H1 (cell line): ENCODE measurements around the gene CASQ1. TPM values are rescaled to one million over a fixed set of nuclear protein-coding genes. Genes with fewer than 3 reads are reported as not detected.

Experiments
- CTCF ChIA-PET: fragments of 300-600 bp; sonication (Branson Sonifier 250); formaldehyde crosslinking; loops from one replicate; lab custom pipeline; 2021; ENCODE audit not compliant: partially characterized antibody; lab: Charles Lee
- POLR2A ChIA-PET: fragments of 300-600 bp; sonication (Branson Sonifier 250); formaldehyde crosslinking; loops from one replicate; lab custom pipeline; 2021; ENCODE audit warnings: inconsistent platforms; ENCODE audit not compliant: partially characterized antibody; lab: Charles Lee
- DNase-seq, 2 experiments: peaks; one replicate each; pipeline versions ENCODE4 v3.0.0 to v3.0.0-alpha.2; 2010 to 2022; ENCODE audit warnings: low spot score in 2 of 2, low read depth in 1 of 2, mixed read lengths in 1 of 2
- FAIRE-seq: peaks from 2 replicates; lab custom pipeline; 2011; peaks lifted over from hg19 to GRCh38; lab: Jason Lieb, UNC
- H2AFZ ChIP-seq: 2 replicates; pipeline ENCODE4 v1.8.1; 2012; ENCODE audit warnings: low read length, inconsistent platforms
- H2AK5ac ChIP-seq: 2 replicates; pipeline ENCODE4 v1.6.1; 2013; ENCODE audit warnings: low read depth, low read length
- H2BK120ac ChIP-seq: replicated peaks from 2 replicates; pipeline ENCODE3; 2013; ENCODE audit warnings: low read depth, low read length, inconsistent platforms
- H2BK12ac ChIP-seq: 2 replicates; pipeline ENCODE4 v1.6.1; 2013; ENCODE audit warnings: low read depth, low read length
- H2BK15ac ChIP-seq: 2 replicates; pipeline ENCODE4 v1.6.1; 2013; ENCODE audit warnings: low read length
- H2BK20ac ChIP-seq: 2 replicates; pipeline ENCODE4 v1.6.1; 2013; ENCODE audit warnings: low read length
- H2BK5ac ChIP-seq: 2 replicates; pipeline ENCODE4 v1.6.1; 2013; ENCODE audit warnings: low read depth, low read length
- H3K14ac ChIP-seq: 2 replicates; pipeline ENCODE4 v1.6.1; 2013; ENCODE audit warnings: inconsistent platforms; ENCODE audit not compliant: insufficient read length
- H3K18ac ChIP-seq: 2 replicates; pipeline ENCODE4 v1.6.1; 2013; ENCODE audit warnings: low read length; ENCODE audit errors: extremely low read depth
- H3K23ac ChIP-seq: 2 replicates; pipeline ENCODE4 v1.6.1; 2013; ENCODE audit warnings: inconsistent platforms; ENCODE audit not compliant: insufficient read length
- H3K23me2 ChIP-seq: 2 replicates; pipeline ENCODE4 v1.6.1; 2013; ENCODE audit warnings: low read depth, low read length
- H3K27ac ChIP-seq: 2 replicates; pipeline ENCODE4 v1.6.1; 2011; ENCODE audit warnings: low read depth, low read length, inconsistent platforms
- H3K27me3 ChIP-seq, 4 experiments: replicated peaks in 1 of 4; 1 replicate in 1 of 4; 2 replicates in 3 of 4; pipeline versions ENCODE4 v1.6.1 to v1.8.1; 2011 to 2013; ENCODE audit warnings: low read length in 3 of 4, mild to moderate bottlenecking in 3 of 4, inconsistent platforms in 2 of 4, mixed read lengths in 2 of 4, moderate library complexity in 1 of 4; ENCODE audit not compliant: control insufficient read depth in 3 of 4, insufficient read depth in 3 of 4; ENCODE audit errors: extremely low read depth in 1 of 4
- H3K36me3 ChIP-seq, 4 experiments: 2 replicates each; pipeline versions ENCODE4 v1.6.1 to v1.8.1; 2011 to 2013; ENCODE audit warnings: mild to moderate bottlenecking in 4 of 4, low read length in 3 of 4, moderate library complexity in 2 of 4, control low read depth in 1 of 4, inconsistent platforms in 1 of 4; ENCODE audit not compliant: insufficient read depth in 4 of 4, control insufficient read depth in 2 of 4
- H3K4ac ChIP-seq: replicated peaks from 2 replicates; pipeline ENCODE3; 2013; ENCODE audit warnings: low read length, low read depth, mixed read lengths, inconsistent platforms; ENCODE audit not compliant: insufficient read length
- H3K4me1 ChIP-seq, 4 experiments: replicated peaks in 1 of 4; 1 replicate in 1 of 4; 2 replicates in 3 of 4; pipeline versions ENCODE4 v1.6.1 to v1.8.1; 2011 to 2013; ENCODE audit warnings: low read length in 3 of 4, inconsistent platforms in 2 of 4, mixed read lengths in 1 of 4; ENCODE audit not compliant: insufficient read depth in 4 of 4, control insufficient read depth in 3 of 4
- H3K4me2 ChIP-seq, 2 experiments: 2 replicates each; pipeline versions ENCODE4 v1.6.1 to v1.8.1; 2011 to 2013; ENCODE audit warnings: low read depth in 2 of 2, low read length in 2 of 2, control low read depth in 1 of 2, inconsistent platforms in 1 of 2, mild to moderate bottlenecking in 1 of 2; ENCODE audit not compliant: insufficient read depth in 1 of 2
- H3K4me3 ChIP-seq, 4 experiments: fragments of 200-600, 300-600 bp in 1 of 4; sonication (generic), shearing (Covaris generic), sonication (Bioruptor Twin) in 1 of 4; 2 replicates each; pipeline versions ENCODE4 v1.5.1 to v1.8.1; 2011 to 2016; ENCODE audit warnings: low read length in 4 of 4, low read depth in 3 of 4, control low read depth in 2 of 4, inconsistent platforms in 2 of 4, mild to moderate bottlenecking in 2 of 4, mixed read lengths in 1 of 4, moderate library complexity in 1 of 4; ENCODE audit not compliant: insufficient read depth in 2 of 4; ENCODE audit errors: extremely low read depth in 1 of 4
- H3K56ac ChIP-seq: replicated peaks from 2 replicates; pipeline ENCODE3; 2013; ENCODE audit warnings: low read depth, mild to moderate bottlenecking, mixed read lengths, low read length, inconsistent platforms; ENCODE audit not compliant: insufficient read length
- H3K79me1 ChIP-seq: 2 replicates; pipeline ENCODE4 v1.6.1; 2013; ENCODE audit warnings: low read depth, low read length, control low read depth
- H3K79me2 ChIP-seq, 2 experiments: 2 replicates each; pipeline versions ENCODE4 v1.6.1 to v1.8.1; 2012 to 2013; ENCODE audit warnings: low read length in 2 of 2, mild to moderate bottlenecking in 2 of 2, inconsistent platforms in 1 of 2; ENCODE audit not compliant: insufficient read depth in 2 of 2, control insufficient read depth in 1 of 2
- H3K9ac ChIP-seq, 4 experiments: replicated peaks in 1 of 4; 1 replicate in 1 of 4; 2 replicates in 3 of 4; pipeline versions ENCODE4 v1.6.1 to v1.8.1; 2011 to 2013; ENCODE audit warnings: low read depth in 3 of 4, low read length in 3 of 4, control low read depth in 2 of 4, mild to moderate bottlenecking in 2 of 4, moderate library complexity in 2 of 4, inconsistent platforms in 1 of 4; ENCODE audit errors: extremely low read depth in 1 of 4
- H3K9me3 ChIP-seq, 2 experiments: 2 replicates each; pipeline versions ENCODE4 v1.6.1 to v1.8.1; 2012 to 2013; ENCODE audit warnings: mild to moderate bottlenecking in 2 of 2, moderate library complexity in 2 of 2, control low read depth in 1 of 2, inconsistent platforms in 1 of 2, low read depth in 1 of 2, low read length in 1 of 2, mixed read lengths in 1 of 2; ENCODE audit not compliant: insufficient read depth in 2 of 2
- H4K20me1 ChIP-seq, 2 experiments: replicated peaks in 1 of 2; 2 replicates each; pipeline versions ENCODE3 to v1.8.1; 2011 to 2013; ENCODE audit warnings: inconsistent platforms in 2 of 2, low read length in 2 of 2, mild to moderate bottlenecking in 1 of 2; ENCODE audit not compliant: insufficient read depth in 2 of 2, control insufficient read depth in 1 of 2
- H4K5ac ChIP-seq: 2 replicates; pipeline ENCODE4 v1.6.1; 2013; ENCODE audit warnings: low read length, low read depth, mixed read lengths, inconsistent platforms; ENCODE audit not compliant: insufficient read length
- H4K8ac ChIP-seq: 2 replicates; pipeline ENCODE4 v1.8.0; 2013; ENCODE audit warnings: mild to moderate bottlenecking, moderate library complexity, low read length, inconsistent platforms; ENCODE audit not compliant: insufficient read depth; ENCODE audit errors: extremely low read depth
- H4K91ac ChIP-seq: replicated peaks from 2 replicates; pipeline ENCODE3; 2013; ENCODE audit warnings: low read length, mixed read lengths, inconsistent platforms; ENCODE audit not compliant: insufficient read length
- CTCF ChIP-seq, 3 experiments: IDR thresholded peaks; 1 replicate in 2 of 3; 2 replicates in 1 of 3; pipeline versions ENCODE4 v1.5.1 to v1.6.1; 2011; ENCODE audit warnings: low read length in 3 of 3, mild to moderate bottlenecking in 3 of 3, inconsistent platforms in 2 of 3, low read depth in 1 of 3, moderate library complexity in 1 of 3; ENCODE audit not compliant: insufficient read depth in 1 of 3; ENCODE audit errors: control extremely low read depth in 1 of 3
- EGR1 ChIP-seq: IDR thresholded peaks from 2 replicates; pipeline ENCODE4 v1.6.1; 2011; ENCODE audit warnings: low read depth, low read length, borderline replicate concordance
- KDM5A ChIP-seq: fragments of 200-600 bp; IDR thresholded peaks from 2 replicates; pipeline ENCODE4 v1.7.1; 2012; ENCODE audit warnings: mild to moderate bottlenecking, low read length, inconsistent platforms, mixed read lengths
- NANOG ChIP-seq: IDR thresholded peaks from 2 replicates; pipeline ENCODE4 v1.6.1; 2011; ENCODE audit warnings: low read length, low read depth, mild to moderate bottlenecking, inconsistent platforms; ENCODE audit not compliant: insufficient read depth, poor library complexity, severe bottlenecking
- POU5F1 ChIP-seq: IDR thresholded peaks from 2 replicates; pipeline ENCODE4 v1.6.1; 2011; ENCODE audit warnings: low read depth, mild to moderate bottlenecking, low read length, moderate library complexity
- RNF2 ChIP-seq: fragments of 200-900, 300-1000 bp; sonication (generic); IDR thresholded peaks from 2 replicates; pipeline ENCODE4 v1.7.1; 2016; ENCODE audit warnings: borderline replicate concordance, low read depth, mild to moderate bottlenecking, antibody characterized with exemption, low read length; ENCODE audit not compliant: poor library complexity, severe bottlenecking; ENCODE audit errors: missing control alignments
- YY1 ChIP-seq: IDR thresholded peaks from 2 replicates; pipeline ENCODE4 v1.6.1; 2011; ENCODE audit warnings: low read depth, mild to moderate bottlenecking, low read length
- WGBS, 2 experiments: shearing (Covaris generic) in 1 of 2; methylation state at CpG; one replicate each; pipeline versions ENCODE4 v1.1.6 to v1.1.7; 2013 to 2015; ENCODE audit warnings: low lambda C conversion rate in 2 of 2, mixed read lengths in 2 of 2, inconsistent platforms in 1 of 2, low coverage in 1 of 2, missing lambda C conversion rate in 1 of 2; ENCODE audit not compliant: insufficient replicate concordance in 2 of 2, insufficient coverage in 1 of 2, insufficient read length in 1 of 2; ENCODE audit errors: extremely low coverage in 1 of 2, missing lambda C conversion rate in 1 of 2; 5-methylcytosine and 5-hydroxymethylcytosine counted together
- polyA plus RNA-seq, 7 experiments: library from polyadenylated mRNA; depleted of rRNA in 3 of 7; stranded (reverse) in 5 of 7; unstranded in 2 of 7; fragments of >200 nt in 5 of 7; fragments of 200-250 nt in 2 of 7; gene quantifications; 1 replicate in 5 of 7; 2 replicates in 1 of 7; 4 replicates in 1 of 7; pipeline versions ENCODE4 v1.2.1 to v1.2.3, GENCODE V29; 2011 to 2013; ENCODE audit warnings: missing spikeins in 2 of 7, mixed read lengths in 2 of 7
- total RNA-seq: library from RNA; stranded (reverse); fragmentation: NEBNext Ultra II Directional; extraction: Animal tissue kit (Norgen Biotek cat#: 25700); gene quantifications from 2 replicates; pipeline ENCODE4 v1.2.1, GENCODE V29; 2021
- TF ChIP-seq, protein P1 (sequence below): IDR thresholded peaks from 2 replicates; pipeline ENCODE4 v1.6.1; 2011; ENCODE audit warnings: low read depth, mild to moderate bottlenecking, low read length; ENCODE audit not compliant: insufficient read depth

Gene CASQ1
- total and polyA plus RNA-seq, 2 of the 8 experiments (the other 6 are each of a cell fraction or from before 2014, with no cell fraction given): 0.80 to 1.3 TPM

GRCh38 chr1:160239582-160240299 is 49.4 kb downstream of the CASQ1 start:
- H4K8ac ChIP-seq: no peak overlapping the region
- no peaks in the 10 kb centered on the region for H3K9me3 ChIP-seq
- H3K23ac ChIP-seq: no peak overlapping the region
- H3K23me2 ChIP-seq: no peaks in the 10 kb centered on the region; the same call in 1 of the 2 replicates
- no peak overlapping the region for H2AFZ ChIP-seq
- no peak overlapping the region for H3K27ac ChIP-seq
- no peak overlapping the region for H2AK5ac ChIP-seq
- no peak overlapping the region for H3K4me3 ChIP-seq
- H3K14ac ChIP-seq: no peak overlapping the region
- H2BK5ac ChIP-seq: no peak overlapping the region
- H3K36me3 ChIP-seq: peaks cover 13 to 76% (median 48%) of the 10 kb centered on the region in 4 experiments
- ChIA-PET POLR2A (interaction anchor here (0.9 to 2.2 kb wide), 5 partner anchors 12 to 72 kb away, joined by 3 to 9 read pairs (median 4); no protein-coding TSS in a partner anchor), CTCF (interaction anchor here (0.7 to 5.7 kb wide), 22 partner anchors 8 to 182 kb away, joined by 3 to 42 read pairs (median 4); partner anchors contain the start of gene CASQ1)
- H3K79me2 ChIP-seq: peaks cover 0 to 12% of the 10 kb centered on the region in 2 experiments; a peak in 1 of 4 replicates
- no peak for DNase-seq
- H2BK12ac ChIP-seq: no peak overlapping the region
- no peak overlapping the region for H2BK15ac ChIP-seq
- no peaks in the 10 kb centered on the region for H3K79me1 ChIP-seq
- no peak overlapping the region for H3K4me2 ChIP-seq
- H4K5ac ChIP-seq: no peak overlapping the region
- no peaks in the 10 kb centered on the region for H3K27me3 ChIP-seq
- 96% methylated on average over 21 of the region's 24 CpGs; no CpG with 5 or more reads in 1 of the 2 experiments for WGBS, 2 experiments
- no peak overlapping the region for H3K18ac ChIP-seq
- no peak overlapping the region for H3K56ac ChIP-seq
- no peak for FAIRE-seq
- no peak overlapping the region for H2BK20ac ChIP-seq
- H3K4ac ChIP-seq: no peak overlapping the region
- H3K4me1 ChIP-seq: no peaks in the 10 kb centered on the region
- H4K91ac ChIP-seq: no peak overlapping the region
- peaks cover 2 to 3% of the 10 kb centered on the region in 2 experiments for H4K20me1 ChIP-seq
- H2BK120ac ChIP-seq: no peak overlapping the region
- no peak overlapping the region for H3K9ac ChIP-seq
- TF ChIP-seq EGR1 (no peak), NANOG (no peak), RNF2 (no peak), CTCF (IDR thresholded peaks at IDR 0.05; ENCODE audit: control extremely low read depth in 1 of 3, insufficient read depth in 1 of 3, low read depth in 1 of 3, low read length in 3 of 3) (no peak), POU5F1 (no peak), YY1 (no peak), KDM5A (no peak)
- TF ChIP-seq, protein P1, sequence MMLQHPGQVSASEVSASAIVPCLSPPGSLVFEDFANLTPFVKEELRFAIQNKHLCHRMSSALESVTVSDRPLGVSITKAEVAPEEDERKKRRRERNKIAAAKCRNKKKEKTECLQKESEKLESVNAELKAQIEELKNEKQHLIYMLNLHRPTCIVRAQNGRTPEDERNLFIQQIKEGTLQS: no peak
